ENCODE measurements around the gene ETS2.

DNA sequence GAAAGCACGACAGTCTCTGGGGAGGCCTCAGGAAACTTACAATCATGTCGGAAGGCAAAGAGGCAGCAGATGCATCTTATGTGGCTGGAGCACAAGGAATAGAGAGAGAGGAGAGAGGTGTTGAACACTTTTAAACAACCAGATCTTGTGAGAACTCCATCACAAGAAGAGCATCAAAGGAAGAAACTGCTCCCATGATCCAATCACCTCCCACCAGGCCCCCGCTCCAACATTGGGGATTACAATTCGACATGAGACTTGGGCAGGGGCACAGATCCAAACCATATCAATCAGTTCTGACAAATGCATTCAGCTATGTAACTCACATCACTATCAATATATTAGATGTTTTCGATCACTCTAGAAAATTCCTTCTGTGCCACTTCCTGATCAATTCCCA lies 37.6 kb downstream of the ETS2 start:
- TF ChIP-seq, protein P1, sequence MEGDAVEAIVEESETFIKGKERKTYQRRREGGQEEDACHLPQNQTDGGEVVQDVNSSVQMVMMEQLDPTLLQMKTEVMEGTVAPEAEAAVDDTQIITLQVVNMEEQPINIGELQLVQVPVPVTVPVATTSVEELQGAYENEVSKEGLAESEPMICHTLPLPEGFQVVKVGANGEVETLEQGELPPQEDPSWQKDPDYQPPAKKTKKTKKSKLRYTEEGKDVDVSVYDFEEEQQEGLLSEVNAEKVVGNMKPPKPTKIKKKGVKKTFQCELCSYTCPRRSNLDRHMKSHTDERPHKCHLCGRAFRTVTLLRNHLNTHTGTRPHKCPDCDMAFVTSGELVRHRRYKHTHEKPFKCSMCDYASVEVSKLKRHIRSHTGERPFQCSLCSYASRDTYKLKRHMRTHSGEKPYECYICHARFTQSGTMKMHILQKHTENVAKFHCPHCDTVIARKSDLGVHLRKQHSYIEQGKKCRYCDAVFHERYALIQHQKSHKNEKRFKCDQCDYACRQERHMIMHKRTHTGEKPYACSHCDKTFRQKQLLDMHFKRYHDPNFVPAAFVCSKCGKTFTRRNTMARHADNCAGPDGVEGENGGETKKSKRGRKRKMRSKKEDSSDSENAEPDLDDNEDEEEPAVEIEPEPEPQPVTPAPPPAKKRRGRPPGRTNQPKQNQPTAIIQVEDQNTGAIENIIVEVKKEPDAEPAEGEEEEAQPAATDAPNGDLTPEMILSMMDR (IDR thresholded peaks at IDR 0.05) = no peak
- TF ChIP-seq ZFX (IDR thresholded peaks at IDR 0.05; ENCODE audit: borderline replicate concordance) = no peak
